Measurements from ENCODE around the gene MMP2. TPM values are rescaled to one million over a fixed set of nuclear protein-coding genes. Genes with fewer than 3 reads are reported as not detected.

Gene MMP2
- total RNA-seq, 1 experiment from 2014 or later = 143 TPM

DNA sequence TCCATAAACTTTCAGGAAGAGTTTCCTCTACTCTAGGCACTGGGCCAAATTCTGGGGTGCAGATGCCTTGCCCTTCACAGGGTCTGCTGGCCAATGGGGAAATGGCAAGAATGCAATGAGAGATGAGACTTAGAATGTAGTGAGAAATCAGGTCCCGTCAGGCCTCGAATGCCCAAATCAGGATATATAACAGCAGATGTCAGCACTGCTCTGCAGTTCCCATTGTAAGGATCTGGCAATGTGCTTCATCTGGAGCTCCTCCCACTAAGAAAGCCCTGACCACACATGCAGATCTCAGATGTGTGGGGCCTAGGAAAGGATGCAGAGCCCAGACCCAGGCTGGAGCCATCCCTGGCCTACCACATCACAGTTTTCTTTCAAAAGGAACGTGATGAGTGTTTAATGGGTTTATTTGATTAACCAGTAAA is 16.0 kb downstream of the MMP2 start:
- DNase-seq (ENCODE audit: low read depth) = peak; percentile 77

DNA sequence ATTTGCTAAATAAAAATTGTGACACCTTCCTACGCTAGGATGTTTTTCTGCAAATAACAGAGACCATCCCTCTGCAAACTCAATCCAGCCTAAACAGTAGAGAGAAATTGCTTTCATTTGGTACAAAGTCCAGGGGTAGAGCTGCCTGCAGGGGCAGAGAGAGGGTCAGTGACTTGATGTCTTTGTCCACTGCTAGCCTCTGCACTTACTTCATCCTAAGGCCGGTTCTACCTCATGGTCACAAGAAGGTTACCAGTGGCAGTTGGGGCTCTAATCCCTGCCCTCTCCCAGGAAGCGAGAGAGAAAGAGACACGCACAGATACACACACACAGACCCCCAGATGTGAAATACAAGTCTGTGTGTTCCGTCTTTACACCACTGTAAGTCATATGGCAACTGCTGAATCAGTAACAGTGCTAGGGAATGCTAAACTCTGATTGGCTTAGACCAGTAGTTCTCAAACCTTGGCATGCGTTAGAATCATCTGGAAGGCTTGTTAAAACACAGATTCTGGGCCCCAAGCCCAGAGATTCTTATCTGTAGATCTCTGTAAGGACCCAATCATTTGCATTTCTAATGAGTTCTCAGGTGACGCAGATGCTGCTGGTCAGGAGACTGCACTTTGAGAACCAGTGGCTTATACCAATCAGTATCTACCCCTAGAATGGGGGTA is 16.8 kb downstream of the MMP2 start:
- peak; percentile 73 for DNase-seq (ENCODE audit: low read depth)

DNA sequence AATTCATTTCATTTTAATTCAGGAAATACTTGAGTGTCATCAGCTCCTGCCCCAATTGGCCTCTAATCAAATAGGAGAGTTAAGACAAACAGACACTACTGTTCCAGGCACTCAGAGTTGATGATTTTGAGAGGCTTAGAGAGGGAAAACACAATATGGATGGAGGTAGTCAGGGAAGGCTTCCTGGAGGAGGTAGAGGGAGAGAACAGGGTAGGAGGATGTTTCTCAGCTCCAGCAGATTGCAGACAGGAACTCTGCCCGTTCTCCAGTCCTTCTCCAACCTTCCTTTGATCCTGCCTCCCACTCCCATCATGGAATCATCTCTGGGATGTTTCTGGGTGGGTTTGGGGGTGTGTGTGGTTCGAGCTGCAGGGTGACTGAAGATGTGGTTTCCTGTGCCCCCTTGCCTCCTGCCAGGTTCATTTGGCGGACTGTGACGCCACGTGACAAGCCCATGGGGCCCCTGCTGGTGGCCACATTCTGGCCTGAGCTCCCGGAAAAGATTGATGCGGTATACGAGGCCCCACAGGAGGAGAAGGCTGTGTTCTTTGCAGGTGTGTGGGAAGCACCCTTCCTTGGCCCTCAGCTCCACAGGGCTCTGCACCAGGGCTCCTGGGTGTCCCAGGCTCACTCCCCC is 17.6 kb downstream of the MMP2 start:
- peak; percentile 85 for DNase-seq (ENCODE audit: low read depth)

DNA sequence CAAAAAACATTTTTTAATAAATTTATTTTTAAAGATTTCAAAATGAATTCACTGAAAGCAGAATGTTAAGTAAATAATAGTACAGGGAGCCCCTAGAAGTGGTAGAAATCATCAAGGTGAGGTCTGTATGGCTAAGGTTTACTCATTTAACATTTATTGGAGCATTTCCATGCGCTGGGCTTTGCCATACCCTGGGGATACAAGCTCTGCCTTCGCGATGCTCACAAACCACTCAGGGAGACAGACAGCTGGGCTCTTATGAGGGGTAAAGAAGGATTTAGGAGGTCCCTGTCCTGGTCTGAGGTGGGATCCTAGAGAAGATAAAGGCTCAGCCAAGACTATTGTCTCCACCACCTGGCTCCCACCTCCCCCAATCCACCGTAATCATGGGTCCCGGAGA is 18.6 kb downstream of the MMP2 start:
- DNase-seq (ENCODE audit: low read depth) = no peak

DNA sequence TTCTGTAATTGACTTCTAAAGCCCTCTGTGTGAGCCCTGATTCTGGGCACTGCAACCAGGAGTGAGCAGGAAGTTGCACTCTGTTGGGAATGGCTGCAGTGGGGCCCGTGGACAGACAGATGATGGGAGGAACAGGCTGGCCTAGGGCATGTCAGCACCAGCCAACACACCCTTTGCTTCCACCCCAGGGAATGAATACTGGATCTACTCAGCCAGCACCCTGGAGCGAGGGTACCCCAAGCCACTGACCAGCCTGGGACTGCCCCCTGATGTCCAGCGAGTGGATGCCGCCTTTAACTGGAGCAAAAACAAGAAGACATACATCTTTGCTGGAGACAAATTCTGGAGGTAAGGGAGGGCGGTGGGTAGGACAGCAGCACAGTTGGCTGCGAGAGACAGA is 19.1 kb downstream of the MMP2 start:
- peak; percentile 34 for DNase-seq (ENCODE audit: low read depth)

DNA sequence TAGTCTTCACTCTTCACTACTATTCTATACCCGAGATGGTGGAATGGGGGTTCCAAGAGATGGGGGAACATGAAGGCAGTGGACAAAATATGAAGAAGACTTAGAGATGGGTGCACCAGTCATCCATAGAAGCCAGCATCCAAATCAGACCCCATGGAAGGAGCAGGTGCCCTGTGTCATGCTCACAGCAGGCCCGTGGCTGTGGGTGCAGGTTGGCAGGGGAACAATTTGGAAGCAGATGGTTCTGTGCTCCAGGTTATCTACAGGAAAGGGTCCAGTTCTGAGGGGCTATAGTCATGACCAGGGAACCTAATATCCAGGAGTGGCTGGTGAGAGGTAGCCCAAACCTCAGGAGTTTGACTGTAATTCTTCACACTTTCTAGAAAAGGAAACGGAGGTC is 20.3 kb downstream of the MMP2 start:
- no peak for DNase-seq (ENCODE audit: low read depth)

DNA sequence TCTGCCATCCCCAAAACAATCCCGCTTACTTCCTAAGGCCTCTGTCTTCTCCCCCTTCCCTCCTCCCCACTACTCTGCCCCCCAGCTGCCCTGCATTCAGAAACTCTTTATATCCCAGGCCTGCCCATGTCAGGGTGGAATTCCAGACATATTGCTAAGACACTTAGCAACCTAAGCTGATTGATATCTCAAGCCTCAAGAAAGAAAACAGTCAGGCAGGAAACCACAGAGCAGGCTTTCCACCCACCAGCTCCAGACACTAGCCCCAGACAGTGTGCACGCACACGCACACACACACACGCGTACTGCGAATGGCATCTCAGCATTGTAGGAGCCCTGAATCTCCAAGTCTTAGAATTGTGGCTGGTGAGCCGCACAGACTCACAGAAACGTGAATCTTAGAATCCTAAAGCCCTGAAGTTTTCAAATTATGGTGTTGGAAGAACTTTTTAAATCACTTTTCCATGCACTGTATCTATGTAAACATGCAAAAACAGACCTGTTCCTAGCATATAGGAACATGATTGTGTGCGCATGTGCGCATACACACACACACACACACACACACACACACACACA is 21.0 kb downstream of the MMP2 start:
- DNase-seq (ENCODE audit: low read depth) = peak; percentile 96

DNA sequence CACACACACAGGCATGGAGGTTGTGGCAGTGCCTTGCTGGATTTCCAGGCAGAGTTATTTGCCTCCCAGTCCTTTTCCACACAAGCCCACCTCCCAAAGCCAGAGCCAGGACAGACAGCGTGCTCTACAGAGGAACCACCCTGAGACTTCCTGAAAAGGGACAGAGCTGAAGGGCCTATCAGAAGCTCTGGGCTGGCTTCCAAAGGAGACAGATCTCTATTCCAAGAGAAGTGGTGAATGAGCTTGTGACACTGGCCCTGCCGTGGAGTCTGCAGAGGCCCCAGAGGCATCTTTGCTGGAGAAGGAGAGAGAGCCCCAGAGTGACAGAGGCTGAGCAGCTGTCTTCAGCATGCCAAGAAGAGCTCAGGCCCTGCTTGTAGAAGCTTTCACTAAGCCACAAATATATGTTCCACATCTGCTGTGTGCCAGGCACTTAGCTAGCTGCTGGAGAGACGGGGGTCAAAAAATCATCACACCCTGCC is 21.6 kb downstream of the MMP2 start:
- peak; percentile 53 for DNase-seq (ENCODE audit: low read depth)

DNA sequence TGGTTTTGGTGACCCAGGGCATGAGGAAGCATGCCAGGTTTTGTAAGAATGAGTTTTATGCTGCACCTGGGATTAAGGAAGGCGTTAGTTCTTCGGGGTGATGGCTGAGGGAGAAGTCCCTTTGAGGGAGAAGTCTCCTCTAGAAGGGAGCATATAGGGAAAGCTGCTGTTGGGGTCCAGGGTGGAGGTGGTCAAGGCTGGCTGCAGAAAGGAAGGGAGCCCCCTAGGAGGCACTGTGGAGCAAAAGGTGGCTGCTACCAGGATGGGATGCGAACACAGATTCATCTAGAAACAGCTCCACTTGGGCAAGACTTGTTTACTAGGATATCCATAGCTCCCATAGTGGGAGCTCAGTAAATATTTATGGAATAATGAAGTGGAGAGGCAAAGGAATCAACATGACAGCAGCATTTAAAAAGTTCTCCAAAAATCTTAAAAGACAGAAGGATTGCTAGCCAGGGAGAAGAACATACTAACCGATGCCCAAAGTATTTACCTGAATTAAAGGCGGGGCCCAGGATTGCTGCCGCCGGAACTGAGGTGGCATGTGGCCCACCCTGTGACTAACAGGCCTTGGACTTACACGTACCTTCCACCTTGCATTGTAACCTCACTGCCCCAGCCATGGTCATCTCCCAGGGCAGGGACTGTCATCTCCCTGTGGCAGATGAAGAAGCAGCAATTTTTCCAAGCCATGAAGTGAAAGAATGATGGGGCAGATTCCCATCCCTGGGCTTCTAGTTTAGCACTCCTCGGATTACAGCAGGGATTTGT is 22.7 kb downstream of the MMP2 start:
- peak; percentile 21 for DNase-seq (ENCODE audit: low read depth)

DNA sequence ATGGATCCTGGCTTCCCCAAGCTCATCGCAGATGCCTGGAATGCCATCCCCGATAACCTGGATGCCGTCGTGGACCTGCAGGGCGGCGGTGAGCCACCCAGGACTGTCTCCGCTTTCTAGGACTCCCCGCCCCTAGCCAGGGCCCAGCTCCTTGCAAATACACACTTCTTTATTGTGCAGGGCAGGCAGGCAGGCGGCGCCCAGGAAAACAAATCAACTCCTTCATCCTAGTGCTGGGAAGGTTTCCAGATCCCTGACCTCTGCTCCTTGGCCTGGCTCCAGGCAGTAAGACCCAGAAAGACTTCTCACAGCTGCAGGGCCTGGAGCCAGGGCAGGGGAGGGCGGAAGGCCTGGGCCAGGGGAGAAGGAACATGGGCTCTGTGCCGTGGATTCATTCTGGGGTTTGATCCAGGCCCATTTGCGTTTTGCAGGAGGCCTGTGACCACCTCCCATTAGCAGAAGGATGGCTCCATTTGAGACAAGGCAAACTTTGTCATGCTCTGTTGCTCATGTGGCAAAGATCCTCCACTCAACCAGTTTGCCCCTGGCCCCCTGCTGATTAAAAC is 23.9 kb downstream of the MMP2 start:
- peak; percentile 79 for DNase-seq (ENCODE audit: low read depth)

DNA sequence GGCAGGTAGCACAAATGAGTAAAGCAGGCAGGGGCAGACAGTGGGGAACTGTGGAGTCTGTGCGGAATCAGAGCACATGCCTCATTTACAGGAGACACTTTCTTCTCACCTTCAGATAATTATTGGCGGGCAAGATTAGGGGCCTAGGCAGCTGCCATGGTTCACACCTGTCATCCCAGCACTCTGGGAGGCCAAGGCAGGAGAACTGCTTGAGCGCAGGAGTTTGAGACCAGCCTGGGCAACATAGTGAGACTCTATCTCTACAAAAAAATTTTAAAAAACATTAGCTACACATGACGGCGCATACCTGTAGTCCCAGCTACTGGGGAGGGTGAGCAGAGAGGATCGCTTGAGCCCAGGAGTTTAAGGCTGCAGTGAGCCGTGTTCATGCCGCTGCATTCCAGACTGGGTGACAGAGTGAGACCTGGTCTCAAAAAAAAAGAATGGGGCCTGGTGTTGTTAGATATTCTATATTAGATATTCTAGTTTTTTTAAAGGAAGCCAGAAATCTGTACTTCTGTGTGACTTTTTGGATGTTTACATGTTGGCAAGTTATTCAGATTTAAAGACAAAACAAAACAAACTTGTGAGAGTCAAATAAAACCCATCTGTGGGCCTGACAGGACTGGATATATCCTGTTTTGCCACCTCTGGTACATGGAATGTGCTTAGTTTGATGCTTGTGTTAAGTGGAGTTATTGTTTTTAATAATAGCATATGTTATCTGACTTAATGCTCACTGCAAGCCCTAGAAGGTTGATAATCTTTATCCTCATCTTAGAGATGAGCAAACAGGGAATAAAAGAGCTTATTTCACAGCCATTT is 24.9 kb downstream of the MMP2 start:
- DNase-seq (ENCODE audit: low read depth) = no peak

DNA sequence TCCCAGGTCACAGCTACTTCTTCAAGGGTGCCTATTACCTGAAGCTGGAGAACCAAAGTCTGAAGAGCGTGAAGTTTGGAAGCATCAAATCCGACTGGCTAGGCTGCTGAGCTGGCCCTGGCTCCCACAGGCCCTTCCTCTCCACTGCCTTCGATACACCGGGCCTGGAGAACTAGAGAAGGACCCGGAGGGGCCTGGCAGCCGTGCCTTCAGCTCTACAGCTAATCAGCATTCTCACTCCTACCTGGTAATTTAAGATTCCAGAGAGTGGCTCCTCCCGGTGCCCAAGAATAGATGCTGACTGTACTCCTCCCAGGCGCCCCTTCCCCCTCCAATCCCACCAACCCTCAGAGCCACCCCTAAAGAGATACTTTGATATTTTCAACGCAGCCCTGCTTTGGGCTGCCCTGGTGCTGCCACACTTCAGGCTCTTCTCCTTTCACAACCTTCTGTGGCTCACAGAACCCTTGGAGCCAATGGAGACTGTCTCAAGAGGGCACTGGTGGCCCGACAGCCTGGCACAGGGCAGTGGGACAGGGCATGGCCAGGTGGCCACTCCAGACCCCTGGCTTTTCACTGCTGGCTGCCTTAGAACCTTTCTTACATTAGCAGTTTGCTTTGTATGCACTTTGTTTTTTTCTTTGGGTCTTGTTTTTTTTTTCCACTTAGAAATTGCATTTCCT is 26.5 kb downstream of the MMP2 start:
- DNase-seq (ENCODE audit: low read depth) = no peak

DNA sequence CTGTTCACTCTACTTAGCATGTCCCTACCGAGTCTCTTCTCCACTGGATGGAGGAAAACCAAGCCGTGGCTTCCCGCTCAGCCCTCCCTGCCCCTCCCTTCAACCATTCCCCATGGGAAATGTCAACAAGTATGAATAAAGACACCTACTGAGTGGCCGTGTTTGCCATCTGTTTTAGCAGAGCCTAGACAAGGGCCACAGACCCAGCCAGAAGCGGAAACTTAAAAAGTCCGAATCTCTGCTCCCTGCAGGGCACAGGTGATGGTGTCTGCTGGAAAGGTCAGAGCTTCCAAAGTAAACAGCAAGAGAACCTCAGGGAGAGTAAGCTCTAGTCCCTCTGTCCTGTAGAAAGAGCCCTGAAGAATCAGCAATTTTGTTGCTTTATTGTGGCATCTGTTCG is 27.1 kb downstream of the MMP2 start:
- DNase-seq (ENCODE audit: low read depth) = no peak

DNA sequence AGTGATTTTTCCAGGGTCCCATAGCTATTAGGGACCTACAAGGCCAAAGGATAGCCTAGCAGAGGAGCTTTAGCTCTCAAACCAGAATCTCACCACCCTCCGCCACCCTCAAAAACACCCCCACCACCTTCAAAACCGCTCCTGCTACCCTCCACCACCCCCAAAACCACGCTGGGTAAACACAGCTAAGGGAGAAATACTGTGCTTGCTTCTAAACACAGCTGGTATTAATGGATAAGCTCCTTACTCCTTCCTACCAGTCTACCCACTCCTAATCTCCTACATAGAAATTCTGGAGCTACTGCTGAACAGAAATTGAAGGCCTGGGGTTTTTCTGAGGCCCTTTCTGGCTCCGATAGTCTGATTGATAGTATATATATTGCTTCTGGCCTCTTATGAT is 27.7 kb downstream of the MMP2 start:
- no peak for DNase-seq (ENCODE audit: low read depth)

DNA sequence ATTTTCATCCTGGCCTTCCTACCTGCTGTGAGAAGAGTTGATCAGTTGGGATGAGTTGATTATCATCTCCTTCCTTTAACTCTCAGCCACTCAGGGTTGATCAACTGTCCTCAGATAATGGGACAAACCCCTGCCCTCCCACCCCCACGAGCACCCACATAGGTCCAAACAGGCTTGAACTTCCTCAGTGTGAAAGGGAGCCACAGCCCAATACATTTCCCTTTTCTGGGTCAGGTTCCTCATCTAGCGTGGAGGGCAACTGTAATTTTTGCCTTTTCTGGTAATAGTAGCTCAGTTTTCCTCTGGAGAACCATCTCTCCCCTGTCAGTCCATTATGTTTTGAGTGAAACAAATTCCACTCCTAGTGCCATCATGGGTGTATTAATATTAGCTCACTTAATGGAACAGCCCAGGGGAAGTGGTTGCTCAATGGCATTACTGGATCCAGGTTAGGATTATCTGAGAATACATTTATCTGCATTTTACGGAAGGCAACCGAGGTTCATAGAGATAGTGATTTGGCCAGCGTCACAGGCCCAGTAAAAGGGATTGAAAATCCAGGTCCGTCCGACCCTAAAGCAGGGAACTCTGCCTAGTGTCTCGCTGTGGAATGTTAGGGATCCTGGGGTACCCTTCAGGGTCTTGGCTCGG is 29.4 kb downstream of the MMP2 start:
- DNase-seq (ENCODE audit: low read depth) = no peak

DNA sequence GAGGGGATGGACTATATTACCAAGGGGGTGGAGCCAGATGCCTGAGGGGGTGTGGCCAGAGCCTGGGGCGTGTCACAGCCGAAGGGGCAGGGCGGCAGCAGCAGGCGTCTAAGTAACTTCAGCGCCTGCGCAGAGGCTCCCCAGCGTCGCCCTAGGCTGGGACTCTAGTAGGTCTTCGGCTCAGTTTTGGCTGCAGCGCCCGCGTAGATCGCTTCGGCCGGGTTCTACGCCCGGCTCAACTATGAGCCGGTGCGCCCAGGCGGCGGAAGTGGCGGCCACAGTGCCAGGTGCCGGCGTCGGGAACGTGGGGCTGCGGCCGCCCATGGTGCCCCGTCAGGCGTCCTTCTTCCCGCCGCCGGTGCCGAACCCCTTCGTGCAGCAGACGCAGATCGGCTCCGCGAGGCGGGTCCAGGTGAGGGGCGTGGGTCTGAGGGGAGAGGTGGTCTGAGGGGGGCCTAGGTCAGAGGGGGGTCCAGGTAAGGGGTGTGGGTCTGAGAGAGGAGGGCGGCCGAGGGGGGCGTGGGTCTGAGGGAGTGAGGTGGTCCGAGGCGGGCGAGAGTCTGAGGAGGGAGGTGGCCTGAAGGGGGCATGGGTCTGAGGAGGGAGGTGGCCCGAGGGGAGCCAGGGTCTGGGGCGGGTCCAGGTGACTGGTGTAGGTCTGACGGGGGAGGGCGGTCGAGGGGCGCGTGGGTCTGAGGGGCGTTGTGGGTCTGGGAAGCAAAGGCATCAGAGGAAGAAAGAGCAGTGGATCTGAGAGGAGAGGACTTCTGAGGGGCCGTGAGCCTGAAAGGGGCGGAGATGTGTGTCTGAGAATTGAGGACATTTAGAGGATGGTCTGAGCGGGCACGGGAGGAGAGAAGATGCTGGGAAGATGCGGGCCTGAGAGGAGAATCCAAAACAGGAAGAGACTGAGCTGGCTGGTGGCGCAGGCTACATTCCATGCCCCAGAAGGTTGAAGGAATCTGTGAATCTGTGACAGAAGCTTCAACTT is 30.2 kb downstream of the MMP2 start, which contains the start of gene LPCAT2:
LPCAT2 (plus strand) TSS at position 132 of the 991 bp plus-strand sequence; CDS start at position 242, 110 bp downstream.
- DNase-seq (ENCODE audit: low read depth) = no peak

DNA sequence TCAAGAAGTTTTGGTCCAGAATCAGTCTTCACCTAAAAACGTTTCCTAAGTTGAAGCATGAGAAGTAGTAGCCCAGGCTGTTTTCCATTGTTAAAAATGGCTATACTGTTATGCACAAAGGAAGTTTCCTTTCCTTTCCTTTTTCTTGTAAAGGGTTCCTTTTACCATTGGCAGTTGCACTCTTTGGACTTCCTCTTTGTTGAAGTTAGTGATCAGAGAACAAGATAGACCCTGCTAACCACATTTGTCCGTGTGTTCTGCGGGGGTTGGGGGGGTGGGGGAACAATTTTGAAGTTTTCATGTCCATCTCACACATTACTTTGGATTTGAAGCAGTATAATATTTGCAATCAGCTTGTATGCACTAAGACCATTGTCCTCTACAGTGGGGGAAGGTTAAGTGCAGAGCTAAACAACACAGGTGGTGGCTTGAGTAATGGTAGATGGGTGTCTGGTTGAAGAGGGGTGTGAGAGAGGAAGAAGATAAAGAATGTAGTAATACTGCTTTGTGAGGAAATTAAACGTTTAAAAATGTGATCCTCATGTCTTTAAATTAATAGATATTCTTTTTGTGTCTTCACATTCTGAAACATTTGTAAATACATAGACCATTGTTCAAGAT is 31.3 kb downstream of the MMP2 start:
- no peak for DNase-seq (ENCODE audit: low read depth)

DNA sequence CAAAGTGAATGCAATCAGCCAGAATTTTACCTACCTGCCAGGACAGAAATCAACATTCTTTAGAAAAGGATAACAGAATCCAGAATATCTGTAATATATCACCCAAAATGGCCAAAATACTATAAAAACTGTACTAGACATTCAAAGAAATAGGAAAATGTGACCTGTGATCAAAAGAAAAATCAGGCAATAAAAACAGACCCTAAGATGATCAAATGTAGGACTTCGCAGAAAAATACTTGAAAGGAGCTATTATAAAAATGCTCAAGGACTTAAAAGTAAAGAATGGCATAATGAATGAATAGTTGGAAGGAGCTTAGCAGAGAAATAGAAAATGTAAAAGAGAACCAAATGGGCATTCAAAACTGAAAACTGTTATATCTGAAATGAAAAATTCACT is 33.9 kb downstream of the MMP2 start:
- no peak for DNase-seq (ENCODE audit: low read depth)

Data from Daoy (cell line).